Measurements from ENCODE around the gene EIF4E2.

The EIF4E2 gene

GRCh38 chr2:232597362-232598079, 47.0 kb downstream of the EIF4E2 start:
- no peak overlapping the region for H2AK5ac ChIP-seq (ENCODE audit: low read length)
- no peak overlapping the region for H2BK120ac ChIP-seq (ENCODE audit: insufficient read depth, low read length, poor library complexity)
- H3K4me1 ChIP-seq (ENCODE audit: control insufficient read depth in 1 of 2, insufficient read depth in 2 of 2, low read length in 2 of 2): peaks cover 0 to 4% of the 10 kb centered on the region in 2 experiments
- H4K8ac ChIP-seq (ENCODE audit: low read depth, low read length): no peak overlapping the region
- no peak overlapping the region for H4K91ac ChIP-seq (ENCODE audit: low read depth, low read length)
- H3K18ac ChIP-seq (ENCODE audit: low read length): no peak overlapping the region
- no peak overlapping the region for H2BK5ac ChIP-seq (ENCODE audit: low read depth, low read length, poor library complexity)
- H3K14ac ChIP-seq (ENCODE audit: low read length): no peak overlapping the region
- no peak overlapping the region for H2AFZ ChIP-seq (ENCODE audit: insufficient read depth, low read length, poor library complexity)
- no peak overlapping the region for H3K4me2 ChIP-seq (ENCODE audit: low read length)
- no peak overlapping the region for H3K9ac ChIP-seq (ENCODE audit: low read length)
- H4K12ac ChIP-seq (ENCODE audit: low read depth, low read length): no peak overlapping the region
- H3K27ac ChIP-seq (ENCODE audit: low read depth, low read length): no peak overlapping the region
- no peak overlapping the region for H3K4me3 ChIP-seq (ENCODE audit: low read depth, low read length)
- H3K36me3 ChIP-seq (ENCODE audit: control insufficient read depth in 1 of 2, insufficient read depth in 2 of 2, low read length in 2 of 2): no peaks in the 10 kb centered on the region
- no peak overlapping the region for H3K23ac ChIP-seq (ENCODE audit: low read length)
- WGBS (ENCODE audit: extremely low coverage, insufficient coverage, insufficient read length): no CpG with 5 or more reads among the region's 7 CpGs
- no peaks in the 10 kb centered on the region for H3K27me3 ChIP-seq (ENCODE audit: insufficient read depth, low read length)
- H3K79me1 ChIP-seq (ENCODE audit: low read length): no peaks in the 10 kb centered on the region
- H3K4ac ChIP-seq (ENCODE audit: low read depth, low read length): no peak overlapping the region
- H3K9me3 ChIP-seq (ENCODE audit: insufficient read depth, low read depth, low read length): no peaks in the 10 kb centered on the region
- no peaks in the 10 kb centered on the region for H3K79me2 ChIP-seq (ENCODE audit: control insufficient read depth, insufficient read depth, low read length, poor library complexity)
- no peak for DNase-seq
- no peak overlapping the region for H2BK12ac ChIP-seq (ENCODE audit: low read length)

GRCh38 chr2:232598293-232598692, 47.8 kb downstream of the EIF4E2 start:
- H4K91ac ChIP-seq (ENCODE audit: low read depth, low read length): no peak overlapping the region
- H3K4me3 ChIP-seq (ENCODE audit: low read depth, low read length): no peak overlapping the region
- H3K4me1 ChIP-seq (ENCODE audit: control insufficient read depth in 1 of 2, insufficient read depth in 2 of 2, low read length in 2 of 2): peaks cover 0 to 2% of the 10 kb centered on the region in 2 experiments
- no CpG with 5 or more reads among the region's 4 CpGs for WGBS (ENCODE audit: extremely low coverage, insufficient coverage, insufficient read length)
- H3K9me3 ChIP-seq (ENCODE audit: insufficient read depth, low read depth, low read length): no peaks in the 10 kb centered on the region
- H3K4ac ChIP-seq (ENCODE audit: low read depth, low read length): no peak overlapping the region
- DNase-seq: no peak
- no peak overlapping the region for H2AFZ ChIP-seq (ENCODE audit: insufficient read depth, low read length, poor library complexity)
- no peak overlapping the region for H3K27ac ChIP-seq (ENCODE audit: low read depth, low read length)
- H4K8ac ChIP-seq (ENCODE audit: low read depth, low read length): no peak overlapping the region
- H3K79me1 ChIP-seq (ENCODE audit: low read length): no peaks in the 10 kb centered on the region
- H3K9ac ChIP-seq (ENCODE audit: low read length): no peak overlapping the region
- H2AK5ac ChIP-seq (ENCODE audit: low read length): no peak overlapping the region
- H3K36me3 ChIP-seq (ENCODE audit: control insufficient read depth in 1 of 2, insufficient read depth in 2 of 2, low read length in 2 of 2): no peaks in the 10 kb centered on the region
- no peak overlapping the region for H2BK12ac ChIP-seq (ENCODE audit: low read length)
- no peaks in the 10 kb centered on the region for H3K79me2 ChIP-seq (ENCODE audit: control insufficient read depth, insufficient read depth, low read length, poor library complexity)
- H3K18ac ChIP-seq (ENCODE audit: low read length): no peak overlapping the region
- H3K4me2 ChIP-seq (ENCODE audit: low read length): no peak overlapping the region
- H3K23ac ChIP-seq (ENCODE audit: low read length): no peak overlapping the region
- no peak overlapping the region for H4K12ac ChIP-seq (ENCODE audit: low read depth, low read length)
- H3K14ac ChIP-seq (ENCODE audit: low read length): no peak overlapping the region
- no peaks in the 10 kb centered on the region for H3K27me3 ChIP-seq (ENCODE audit: insufficient read depth, low read length)
- H2BK5ac ChIP-seq (ENCODE audit: low read depth, low read length, poor library complexity): no peak overlapping the region
- no peak overlapping the region for H2BK120ac ChIP-seq (ENCODE audit: insufficient read depth, low read length, poor library complexity)

- Histone ChIP-seq H2BK5ac (ENCODE audit: low read depth, low read length, poor library complexity) (no peak overlapping the region), H3K9me3 (ENCODE audit: insufficient read depth, low read depth, low read length) (no peaks in the 10 kb centered on the region), H2BK12ac (ENCODE audit: low read length) (no peak overlapping the region), H3K36me3 (ENCODE audit: control insufficient read depth in 1 of 2, insufficient read depth in 2 of 2, low read length in 2 of 2) (no peaks in the 10 kb centered on the region), H3K79me1 (ENCODE audit: low read length) (no peaks in the 10 kb centered on the region), H3K4me1 (ENCODE audit: control insufficient read depth in 1 of 2, insufficient read depth in 2 of 2, low read length in 2 of 2) (no peaks in the 10 kb centered on the region), H3K27me3 (ENCODE audit: insufficient read depth, low read length) (no peaks in the 10 kb centered on the region), H2AFZ (ENCODE audit: insufficient read depth, low read length, poor library complexity) (no peak overlapping the region), H3K4me2 (ENCODE audit: low read length) (no peak overlapping the region), H3K9ac (ENCODE audit: low read length) (no peak overlapping the region), H2BK120ac (ENCODE audit: insufficient read depth, low read length, poor library complexity) (no peak overlapping the region), H3K14ac (ENCODE audit: low read length) (no peak overlapping the region), H2AK5ac (ENCODE audit: low read length) (no peak overlapping the region), H3K27ac (ENCODE audit: low read depth, low read length) (no peak overlapping the region), H4K8ac (ENCODE audit: low read depth, low read length) (no peak overlapping the region), H3K4ac (ENCODE audit: low read depth, low read length) (no peak overlapping the region), H3K23ac (ENCODE audit: low read length) (no peak overlapping the region), H3K18ac (ENCODE audit: low read length) (no peak overlapping the region), H4K12ac (ENCODE audit: low read depth, low read length) (no peak overlapping the region), H3K4me3 (ENCODE audit: low read depth, low read length) (no peak overlapping the region), H4K91ac (ENCODE audit: low read depth, low read length) (no peak overlapping the region), H3K79me2 (ENCODE audit: control insufficient read depth, insufficient read depth, low read length, poor library complexity) (no peaks in the 10 kb centered on the region)
- WGBS (ENCODE audit: extremely low coverage, insufficient coverage, insufficient read length): no CpG with 5 or more reads among the region's 17 CpGs
- DNase-seq: no peak
Observed at GRCh38 chr2:232600053-232600773, 49.7 kb downstream of the EIF4E2 start.

- H2AK5ac ChIP-seq (ENCODE audit: low read length): no peak overlapping the region
- no peak for DNase-seq
- H3K23ac ChIP-seq (ENCODE audit: low read length): no peak overlapping the region
- no peak overlapping the region for H3K27ac ChIP-seq (ENCODE audit: low read depth, low read length)
- H2BK12ac ChIP-seq (ENCODE audit: low read length): no peak overlapping the region
- H3K79me2 ChIP-seq (ENCODE audit: control insufficient read depth, insufficient read depth, low read length, poor library complexity): no peaks in the 10 kb centered on the region
- no peak overlapping the region for H3K4ac ChIP-seq (ENCODE audit: low read depth, low read length)
- H4K12ac ChIP-seq (ENCODE audit: low read depth, low read length): no peak overlapping the region
- no peak overlapping the region for H3K18ac ChIP-seq (ENCODE audit: low read length)
- H3K9me3 ChIP-seq (ENCODE audit: insufficient read depth, low read depth, low read length): no peaks in the 10 kb centered on the region
- no peak overlapping the region for H2BK5ac ChIP-seq (ENCODE audit: low read depth, low read length, poor library complexity)
- H3K4me3 ChIP-seq (ENCODE audit: low read depth, low read length): no peak overlapping the region
- no peak overlapping the region for H2BK120ac ChIP-seq (ENCODE audit: insufficient read depth, low read length, poor library complexity)
- no peaks in the 10 kb centered on the region for H3K36me3 ChIP-seq (ENCODE audit: control insufficient read depth in 1 of 2, insufficient read depth in 2 of 2, low read length in 2 of 2)
- no peak overlapping the region for H2AFZ ChIP-seq (ENCODE audit: insufficient read depth, low read length, poor library complexity)
- no peaks in the 10 kb centered on the region for H3K27me3 ChIP-seq (ENCODE audit: insufficient read depth, low read length)
- no peak overlapping the region for H4K91ac ChIP-seq (ENCODE audit: low read depth, low read length)
- no peak overlapping the region for H4K8ac ChIP-seq (ENCODE audit: low read depth, low read length)
- no CpG with 5 or more reads among the region's 3 CpGs for WGBS (ENCODE audit: extremely low coverage, insufficient coverage, insufficient read length)
- H3K79me1 ChIP-seq (ENCODE audit: low read length): peaks cover 2% of the 10 kb centered on the region
- peaks cover 0 to 2% of the 10 kb centered on the region in 2 experiments for H3K4me1 ChIP-seq (ENCODE audit: control insufficient read depth in 1 of 2, insufficient read depth in 2 of 2, low read length in 2 of 2)
- H3K14ac ChIP-seq (ENCODE audit: low read length): no peak overlapping the region
- H3K9ac ChIP-seq (ENCODE audit: low read length): no peak overlapping the region
- H3K4me2 ChIP-seq (ENCODE audit: low read length): no peak overlapping the region
Observed at GRCh38 chr2:232603283-232603682, 52.8 kb downstream of the EIF4E2 start.
